A204.1 (cell line): ENCODE results near the gene ATP2B3.

ENCODE experiments used
- FAIRE-seq: peaks from 2 replicates; lab custom pipeline; 2012; peaks lifted over from hg19 to GRCh38; lab: Jason Lieb, UNC

The ATP2B3 gene

GRCh38 chrX:153510383-153510782 is 7.1 kb upstream of the ATP2B3 start:
- no peak for FAIRE-seq

GRCh38 chrX:153511784-153512500 is 5.5 kb upstream of the ATP2B3 start:
- FAIRE-seq, result no peak

GRCh38 chrX:153512501-153512893 is 4.9 kb upstream of the ATP2B3 start:
- FAIRE-seq, result no peak

GRCh38 chrX:153513265-153513664 is 4.2 kb upstream of the ATP2B3 start:
- FAIRE-seq, result no peak

GRCh38 chrX:153514259-153514658 is 3.2 kb upstream of the ATP2B3 start:
- FAIRE-seq, result no peak

- no peak for FAIRE-seq
Measured at GRCh38 chrX:153515435-153515834, 2.0 kb upstream of the ATP2B3 start.

GRCh38 chrX:153516073-153516472 is 1.4 kb upstream of the ATP2B3 start:
- FAIRE-seq, result no peak

GRCh38 chrX:153517946-153518834 is 748 bp downstream of the ATP2B3 start:
- FAIRE-seq, result no peak

GRCh38 chrX:153519569-153520286 is 2.3 kb downstream of the ATP2B3 start:
- FAIRE-seq, result no peak

- no peak for FAIRE-seq
Measured at GRCh38 chrX:153520287-153520917, 3.0 kb downstream of the ATP2B3 start.

GRCh38 chrX:153521034-153521433 is 3.6 kb downstream of the ATP2B3 start:
- FAIRE-seq, result no peak

- no peak for FAIRE-seq
Measured at GRCh38 chrX:153522259-153522658, 4.8 kb downstream of the ATP2B3 start.

GRCh38 chrX:153523269-153523668 is 5.8 kb downstream of the ATP2B3 start:
- no peak for FAIRE-seq

GRCh38 chrX:153524234-153524633 is 6.8 kb downstream of the ATP2B3 start:
- no peak for FAIRE-seq

GRCh38 chrX:153525451-153525850 is 8.0 kb downstream of the ATP2B3 start:
- FAIRE-seq, result no peak

- FAIRE-seq, result no peak
Measured at GRCh38 chrX:153526042-153526441, 8.6 kb downstream of the ATP2B3 start.

- FAIRE-seq, result no peak
Measured at GRCh38 chrX:153526801-153527200, 9.4 kb downstream of the ATP2B3 start.

GRCh38 chrX:153527208-153527607 is 9.8 kb downstream of the ATP2B3 start:
- no peak for FAIRE-seq

- no peak for FAIRE-seq
Measured at GRCh38 chrX:153530411-153531129, 13.1 kb downstream of the ATP2B3 start.

GRCh38 chrX:153533091-153533490 is 15.6 kb downstream of the ATP2B3 start:
- no peak for FAIRE-seq

GRCh38 chrX:153537080-153537479 is 19.6 kb downstream of the ATP2B3 start:
- FAIRE-seq, result no peak
